DND-41 (cell line): ENCODE data around the gene MTM1.

Experiments
- ATAC-seq: fragments of 200-7000 bp; cut with Tn5 transposase; 3 replicates; pipeline ENCODE4 v1.9.1; 2021; ENCODE audit warnings: low read depth; ENCODE audit not compliant: insufficient read depth
- DNase-seq: peaks from one replicate; pipeline ENCODE4 v3.0.0-alpha.2; 2020
- H2AFZ ChIP-seq: 2 replicates; pipeline ENCODE4 v1.6.0; 2012; ENCODE audit warnings: low read depth, low read length
- H3K27ac ChIP-seq: 2 replicates; pipeline ENCODE4 v1.5.1; 2012; ENCODE audit warnings: low read length, inconsistent platforms
- H3K27me3 ChIP-seq: fragments of 200-600 bp; sonication (generic); 2 replicates; pipeline ENCODE4 v1.6.0; 2012; ENCODE audit warnings: low read length, mild to moderate bottlenecking, inconsistent platforms; ENCODE audit not compliant: insufficient read depth, poor library complexity
- H3K36me3 ChIP-seq: 2 replicates; pipeline ENCODE4 v1.5.1; 2012; ENCODE audit warnings: low read length, inconsistent platforms; ENCODE audit not compliant: insufficient read depth
- H3K4me1 ChIP-seq: 2 replicates; pipeline ENCODE4 v1.5.1; 2012; ENCODE audit warnings: mild to moderate bottlenecking, low read length; ENCODE audit not compliant: insufficient read depth
- H3K4me2 ChIP-seq: 2 replicates; pipeline ENCODE4 v1.6.0; 2012; ENCODE audit warnings: mild to moderate bottlenecking, moderate library complexity, low read length, inconsistent platforms; ENCODE audit not compliant: insufficient read depth
- H3K4me3 ChIP-seq, 2 experiments: fragments of 200-600 bp in 1 of 2; shearing (Covaris generic) in 1 of 2; 2 replicates each; pipeline ENCODE4 v1.5.1; 2012 to 2016; ENCODE audit warnings: inconsistent platforms in 2 of 2, low read length in 2 of 2, mild to moderate bottlenecking in 2 of 2, low read depth in 1 of 2, moderate library complexity in 1 of 2
- H3K79me2 ChIP-seq: 2 replicates; pipeline ENCODE4 v1.6.0; 2012; ENCODE audit warnings: low read length, inconsistent platforms; ENCODE audit not compliant: insufficient read depth
- H3K9ac ChIP-seq: 2 replicates; pipeline ENCODE4 v1.6.0; 2012; ENCODE audit warnings: low read depth, mild to moderate bottlenecking, inconsistent platforms, low read length, moderate library complexity
- H3K9me3 ChIP-seq: 2 replicates; pipeline ENCODE4 v1.5.1; 2012; ENCODE audit warnings: low read length, moderate library complexity, mild to moderate bottlenecking, inconsistent platforms; ENCODE audit not compliant: insufficient read depth, severe bottlenecking
- H4K20me1 ChIP-seq: 2 replicates; pipeline ENCODE4 v1.6.0; 2012; ENCODE audit warnings: low read length; ENCODE audit not compliant: insufficient read depth
- CTCF ChIP-seq: IDR thresholded peaks from 2 replicates; pipeline ENCODE4 v1.5.1; 2012; ENCODE audit warnings: borderline replicate concordance, low read length, moderate library complexity, mild to moderate bottlenecking; ENCODE audit not compliant: poor library complexity, severe bottlenecking; ENCODE audit errors: extremely low read depth
- EZH2 ChIP-seq: IDR thresholded peaks from 3 replicates; pipeline ENCODE4 v1.6.1; 2012; ENCODE audit warnings: borderline replicate concordance, low read depth, mild to moderate bottlenecking, moderate library complexity, low read length, inconsistent platforms; ENCODE audit not compliant: severe bottlenecking

MTM1 gene

GRCh38 chrX:150540965-150541364 is 27.5 kb upstream of the MTM1 start:
- H3K36me3 ChIP-seq, result no peaks in the 10 kb centered on the region
- H3K27ac ChIP-seq, result no peak overlapping the region
- no peaks in the 10 kb centered on the region for H3K27me3 ChIP-seq
- H2AFZ ChIP-seq, result no peak overlapping the region
- no peak for ATAC-seq
- no peak overlapping the region for H3K4me3 ChIP-seq
- no peaks in the 10 kb centered on the region for H3K79me2 ChIP-seq
- H3K4me1 ChIP-seq, result peaks cover 12% of the 10 kb centered on the region
- no peak overlapping the region for H3K9ac ChIP-seq
- no peaks in the 10 kb centered on the region for H4K20me1 ChIP-seq
- DNase-seq, result no peak
- H3K4me2 ChIP-seq, result no peak overlapping the region
- TF ChIP-seq CTCF (no peak), EZH2 (no peak)
- H3K9me3 ChIP-seq, result no peaks in the 10 kb centered on the region

- TF ChIP-seq EZH2 (no peak), CTCF (no peak)
- H3K27me3 ChIP-seq, result no peaks in the 10 kb centered on the region
- H2AFZ ChIP-seq, result no peak overlapping the region
- peaks cover 30% of the 10 kb centered on the region for H3K4me1 ChIP-seq
- no peak overlapping the region for H3K4me3 ChIP-seq
- no peaks in the 10 kb centered on the region for H3K9me3 ChIP-seq
- ATAC-seq, result no peak
- H3K27ac ChIP-seq, result no peak overlapping the region
- H3K36me3 ChIP-seq, result no peaks in the 10 kb centered on the region
- H3K4me2 ChIP-seq, result no peak overlapping the region
- no peaks in the 10 kb centered on the region for H4K20me1 ChIP-seq
- no peaks in the 10 kb centered on the region for H3K79me2 ChIP-seq
- DNase-seq, result no peak
- H3K9ac ChIP-seq, result no peak overlapping the region
These were observed 25.6 kb upstream of the MTM1 start for GRCh38 chrX:150542846-150543229.

- ATAC-seq, result no peak
- peaks cover 37% of the 10 kb centered on the region for H3K4me1 ChIP-seq
These were observed 24.9 kb upstream of the MTM1 start for GRCh38 chrX:150543230-150544155.

More at GRCh38 chrX:150543230-150544155, 24.9 kb upstream of the MTM1 start:
- H4K20me1 ChIP-seq, result no peaks in the 10 kb centered on the region
- H3K4me2 ChIP-seq, result no peak overlapping the region
- no peaks in the 10 kb centered on the region for H3K36me3 ChIP-seq
- H3K79me2 ChIP-seq, result no peaks in the 10 kb centered on the region
- no peak overlapping the region for H2AFZ ChIP-seq
- H3K4me3 ChIP-seq, result no peak overlapping the region
- DNase-seq, result no peak
- no peak for TF ChIP-seq CTCF
- no peak for TF ChIP-seq EZH2
- H3K9ac ChIP-seq, result no peak overlapping the region
- no peaks in the 10 kb centered on the region for H3K9me3 ChIP-seq
- H3K27me3 ChIP-seq, result no peaks in the 10 kb centered on the region
- no peak overlapping the region for H3K27ac ChIP-seq
